CD14-positive monocyte (primary cell): ENCODE measurements around the gene RERE. TPM values are rescaled to one million over a fixed set of nuclear protein-coding genes. Genes with fewer than 3 reads are reported as not detected.

Experiments used
- DNase-seq, 3 donors: peaks; one replicate each; pipeline ENCODE4 v3.0.0-alpha.2; 2011 to 2022
- H2AFZ ChIP-seq: 2 replicates; pipeline ENCODE4 v1.6.0; 2012; ENCODE audit warnings: mild to moderate bottlenecking, low read depth, low read length, inconsistent platforms; ENCODE audit not compliant: insufficient read depth, poor library complexity, severe bottlenecking
- H3K27ac ChIP-seq, 2 donors: 1 replicate in 1 of 2; 2 replicates in 1 of 2; pipeline ENCODE4 v1.5.1; 2012 to 2013; ENCODE audit warnings: low read length in 2 of 2, control low read depth in 1 of 2, inconsistent platforms in 1 of 2, low read depth in 1 of 2, mild to moderate bottlenecking in 1 of 2
- H3K27me3 ChIP-seq, 2 donors: one replicate each; pipeline versions ENCODE4 v1.6.0 to v1.6.1; 2011 to 2013; ENCODE audit warnings: low read length in 2 of 2; ENCODE audit not compliant: control insufficient read depth in 2 of 2, insufficient read depth in 2 of 2
- H3K36me3 ChIP-seq, 2 donors: replicated peaks in 1 of 2; 1 replicate in 1 of 2; 2 replicates in 1 of 2; pipeline versions ENCODE4 v1.5.1 to v1.6.1; 2012 to 2013; ENCODE audit warnings: low read length in 2 of 2, control low read depth in 1 of 2, inconsistent platforms in 1 of 2, mild to moderate bottlenecking in 1 of 2; ENCODE audit not compliant: insufficient read depth in 2 of 2, control insufficient read depth in 1 of 2
- H3K4me1 ChIP-seq, 2 donors: 1 replicate in 1 of 2; 2 replicates in 1 of 2; pipeline versions ENCODE4 v1.5.1 to v1.6.1; 2012 to 2013; ENCODE audit warnings: low read length in 2 of 2, control low read depth in 1 of 2, inconsistent platforms in 1 of 2, mild to moderate bottlenecking in 1 of 2, moderate library complexity in 1 of 2; ENCODE audit not compliant: insufficient read depth in 2 of 2, control insufficient read depth in 1 of 2
- H3K4me2 ChIP-seq: replicated peaks from 2 replicates; pipeline ENCODE3; 2012; ENCODE audit warnings: low read length, moderate library complexity, mild to moderate bottlenecking; ENCODE audit not compliant: poor library complexity, severe bottlenecking; ENCODE audit errors: extremely low read depth
- H3K4me3 ChIP-seq, 3 experiments: fragments of 200-600 bp in 1 of 3; sonication (generic) in 1 of 3; replicated peaks in 1 of 3; 1 replicate in 2 of 3; 2 replicates in 1 of 3; pipeline ENCODE4 v1.5.1; 2011 to 2013; ENCODE audit warnings: low read length in 3 of 3, mild to moderate bottlenecking in 3 of 3, control low read depth in 2 of 3, low read depth in 2 of 3, inconsistent platforms in 1 of 3, moderate library complexity in 1 of 3
- H3K79me2 ChIP-seq: 2 replicates; pipeline ENCODE4 v1.6.0; 2012; ENCODE audit warnings: mild to moderate bottlenecking, control low read depth, inconsistent platforms, low read length, moderate library complexity; ENCODE audit not compliant: insufficient read depth
- H3K9ac ChIP-seq: 2 replicates; pipeline ENCODE4 v1.6.0; 2017; ENCODE audit warnings: low read length, mild to moderate bottlenecking; ENCODE audit not compliant: insufficient read depth, poor library complexity, severe bottlenecking
- H3K9me3 ChIP-seq, 2 donors: replicated peaks in 1 of 2; 1 replicate in 1 of 2; 2 replicates in 1 of 2; pipeline versions ENCODE4 v1.5.1 to v1.6.1; 2012 to 2013; ENCODE audit warnings: low read length in 2 of 2, control low read depth in 1 of 2; ENCODE audit not compliant: control insufficient read depth in 1 of 2, insufficient read depth in 1 of 2
- H4K20me1 ChIP-seq: 2 replicates; pipeline ENCODE4 v1.6.0; 2012; ENCODE audit warnings: mild to moderate bottlenecking, low read length, control low read depth, moderate library complexity; ENCODE audit not compliant: insufficient read depth
- H3K27ac Mint-ChIP-seq, 7 donors: one replicate each; pipeline ENCODE4 v1.8.0; 2020; ENCODE audit warnings: mild to moderate bottlenecking in 7 of 7, mixed read lengths in 7 of 7, moderate library complexity in 6 of 7, inconsistent platforms in 2 of 7
- H3K27me3 Mint-ChIP-seq, 3 donors: one replicate each; pipeline ENCODE4 v1.8.0; 2021 to 2022; ENCODE audit warnings: low read depth in 3 of 3, mild to moderate bottlenecking in 3 of 3, mixed read lengths in 3 of 3, moderate library complexity in 3 of 3, inconsistent platforms in 1 of 3
- H3K36me3 Mint-ChIP-seq, 2 donors: one replicate each; pipeline ENCODE4 v1.8.0; 2020; ENCODE audit warnings: mixed read lengths in 2 of 2, inconsistent platforms in 1 of 2, mild to moderate bottlenecking in 1 of 2
- H3K4me1 Mint-ChIP-seq: one replicate; pipeline ENCODE4 v1.8.0; 2020; ENCODE audit warnings: mild to moderate bottlenecking, mixed read lengths
- H3K4me3 Mint-ChIP-seq, 2 donors: one replicate each; pipeline ENCODE4 v1.8.0; 2020; ENCODE audit warnings: mild to moderate bottlenecking in 2 of 2, mixed read lengths in 2 of 2, moderate library complexity in 1 of 2
- H3K9me3 Mint-ChIP-seq, 7 donors: one replicate each; pipeline ENCODE4 v1.8.0; 2020 to 2022; ENCODE audit warnings: mixed read lengths in 7 of 7, mild to moderate bottlenecking in 6 of 7, moderate library complexity in 6 of 7, inconsistent platforms in 2 of 7
- CTCF ChIP-seq: fragments of 200-600 bp; IDR thresholded peaks from one replicate; pipeline ENCODE4 v1.8.0; 2022; ENCODE audit warnings: antibody characterized with exemption, mild to moderate bottlenecking
- WGBS: methylation state at CpG from one replicate; pipeline ENCODE4 v1.1.5; 2013; ENCODE audit warnings: missing lambda C conversion rate; ENCODE audit not compliant: insufficient coverage; 5-methylcytosine and 5-hydroxymethylcytosine counted together
- intact Hi-C, 2 donors: fragments of 100-400 bp; cut with micrococcal nuclease; formaldehyde crosslinking; loops; one replicate each; pipeline versions ENCODE4 v1.15.0 to v1.15.1; 2023
- polyA plus RNA-seq, 3 donors: library from polyadenylated mRNA; depleted of rRNA in 1 of 3; unstranded in 2 of 3; stranded (reverse) in 1 of 3; fragments of 300-500 nt in 2 of 3; fragments of >200 nt in 1 of 3; fragmentation: Illumina TruSeq in 2 of 3; gene quantifications; 1 replicate in 2 of 3; 2 replicates in 1 of 3; pipeline ENCODE4 v1.2.3, GENCODE V29; 2012 to 2021

Gene RERE
- polyA plus RNA-seq, 3 donors, result 1.2 to 19.4 (median 3.8) TPM

- Mint-ChIP-seq H3K9me3 (no peaks in the 10 kb centered on the region), H3K27ac (peak overlapping the region; percentile 21 to 84 (median 59)), H3K4me1 (peaks cover 20% of the 10 kb centered on the region), H3K4me3 (no peak overlapping the region), H3K36me3 (peaks cover 41 to 50% of the 10 kb centered on the region in 2 donors), H3K27me3 (no peaks in the 10 kb centered on the region)
- Histone ChIP-seq H3K4me3 (no peak overlapping the region), H3K27ac (peak overlapping the region; percentile 42 to 63), H3K79me2 (peaks cover 100% of the 10 kb centered on the region), H2AFZ (no peak overlapping the region), H3K36me3 (peaks cover 52 to 84% of the 10 kb centered on the region in 2 donors), H3K27me3 (no peaks in the 10 kb centered on the region), H3K9ac (no peak overlapping the region), H3K4me2 (no peak overlapping the region), H4K20me1 (peaks cover 90% of the 10 kb centered on the region), H3K4me1 (peaks cover 46 to 59% of the 10 kb centered on the region in 2 donors), H3K9me3 (no peaks in the 10 kb centered on the region)
- intact Hi-C loops, result no loop called here
- no peak for DNase-seq
- no peak for TF ChIP-seq CTCF
- 37% methylated on average over 5 of the region's 5 CpGs for WGBS
Observed at GRCh38 chr1:8417625-8418024, 399.8 kb downstream of the RERE start.

DNA sequence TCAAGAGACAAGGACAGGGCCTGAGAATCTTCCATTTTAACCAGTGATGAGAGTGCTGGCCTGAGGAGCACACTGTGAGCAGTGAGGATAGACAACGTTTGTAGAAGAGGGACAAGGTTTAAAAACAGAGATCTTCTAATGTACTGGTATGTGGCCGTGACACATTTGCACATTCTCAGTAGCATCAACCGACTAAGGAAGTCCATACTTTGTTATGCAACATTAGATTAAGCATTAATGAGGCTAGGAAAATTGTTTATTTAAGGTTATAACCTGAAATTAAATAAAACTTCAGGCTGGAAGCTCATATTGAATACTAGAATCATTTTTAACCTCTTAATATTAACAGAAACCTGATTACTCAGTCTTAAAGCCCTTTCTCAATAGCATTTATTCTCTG is 400.6 kb downstream of the RERE start:
- Histone ChIP-seq H3K4me1 (peaks cover 41 to 52% of the 10 kb centered on the region in 2 donors), H4K20me1 (peaks cover 96% of the 10 kb centered on the region), H3K4me3 (no peak overlapping the region), H3K4me2 (no peak overlapping the region), H3K27me3 (no peaks in the 10 kb centered on the region), H3K27ac (peak overlapping the region in 1 of 2 donors; percentile 56), H3K79me2 (peaks cover 100% of the 10 kb centered on the region), H3K9ac (no peak overlapping the region), H3K9me3 (no peaks in the 10 kb centered on the region), H2AFZ (no peak overlapping the region), H3K36me3 (peaks cover 56 to 92% of the 10 kb centered on the region in 2 donors)
- intact Hi-C loops, result no loop called here
- Mint-ChIP-seq H3K27ac (peak overlapping the region in 2 of 7 donors; percentile 66 to 88), H3K9me3 (no peaks in the 10 kb centered on the region), H3K36me3 (peaks cover 49 to 57% of the 10 kb centered on the region in 2 donors), H3K4me3 (no peak overlapping the region), H3K27me3 (no peaks in the 10 kb centered on the region), H3K4me1 (peaks cover 21% of the 10 kb centered on the region)
- WGBS, result no CpG with 5 or more reads among the region's 3 CpGs
- no peak for DNase-seq
- TF ChIP-seq CTCF, result no peak
